Adrenal gland (tissue), 12 donors: ENCODE measurements around the gene YWHAE. TPM values are rescaled to one million over a fixed set of nuclear protein-coding genes. Genes with fewer than 3 reads are reported as not detected.

Experiments used
- DNase-seq, 7 donors: peaks; one replicate each; pipeline ENCODE4 v3.0.0-alpha.2; 2019 to 2020
- H3K27ac ChIP-seq, 5 donors: fragments of 200-600 bp; sonication (generic) in 4 of 5; 1 replicate in 3 of 5; 2 replicates in 2 of 5; pipeline versions ENCODE4 v1.5.1 to v1.8.0; 2016 to 2020; ENCODE audit warnings: mild to moderate bottlenecking in 1 of 5
- H3K27me3 ChIP-seq: fragments of 200-600 bp; 2 replicates; pipeline ENCODE4 v1.8.0; 2021
- H3K36me3 ChIP-seq, 2 donors: fragments of 200-600 bp; replicated peaks in 1 of 2; 1 replicate in 1 of 2; 2 replicates in 1 of 2; pipeline versions ENCODE4 v1.5.1 to v1.8.0; 2018 to 2022
- H3K4me1 ChIP-seq, 2 donors: fragments of 200-600 bp; replicated peaks in 1 of 2; 1 replicate in 1 of 2; 2 replicates in 1 of 2; pipeline versions ENCODE4 v1.5.1 to v1.8.0; 2018 to 2021
- H3K4me3 ChIP-seq, 4 donors: fragments of 200-600 bp; sonication (generic) in 3 of 4; one replicate each; pipeline ENCODE4 v1.5.1; 2016 to 2018
- H3K9me3 ChIP-seq, 3 donors: fragments of 200-600 bp; sonication (generic) in 1 of 3; replicated peaks in 1 of 3; 1 replicate in 2 of 3; 2 replicates in 1 of 3; pipeline versions ENCODE4 v1.5.1 to v1.8.0; 2016 to 2021
- POLR2A ChIP-seq, 2 donors: fragments of 450-650 bp; IDR thresholded peaks; one replicate each; pipeline ENCODE4 v1.6.1; 2017; ENCODE audit warnings: antibody characterized with exemption in 2 of 2, mild to moderate bottlenecking in 2 of 2, moderate library complexity in 1 of 2
- WGBS, 4 donors: extraction: QIAGEN DNeasy Blood & Tissue Kit in 2 of 4; methylation state at CpG; one replicate each; pipeline versions ENCODE4 v1.1.5 to v1.1.7; 2013 to 2017; 5-methylcytosine and 5-hydroxymethylcytosine counted together
- intact Hi-C, 2 donors: fragments of 100-400 bp; cut with DNase I; formaldehyde crosslinking; loops; one replicate each; pipeline versions ENCODE4 v1.14.1 to v1.15.0; 2022 to 2023
- polyA plus RNA-seq, 3 donors: library from polyadenylated mRNA; stranded (reverse); fragments of 200-250 nt in 2 of 3; fragments of 350-450 nt in 1 of 3; fragmentation: Illumina TruSeq in 1 of 3; extraction: RNeasy Lipid Tissue Mini Kit (QIAGEN cat#74804) in 1 of 3; gene quantifications; one replicate each; pipeline ENCODE4 v1.2.3, GENCODE V29; 2013 to 2014
- total RNA-seq, 9 donors: library from RNA; depleted of rRNA in 4 of 9; stranded (reverse); fragments of >200 nt in 4 of 9; fragments of 120-200 nt in 1 of 9; fragmentation: NEBNext Ultra II Directional in 1 of 9; extraction: Animal tissue kit (Norgen Biotek cat#: 25700) in 1 of 9; gene quantifications; one replicate each; pipeline versions ENCODE4 v1.1.0 to v1.2.4, GENCODE V29; 2013 to 2023
- TF ChIP-seq, protein P1 (sequence below), 6 experiments: fragments of 450-650 bp in 4 of 6; fragments of 200-600 bp in 2 of 6; sonication (generic) in 1 of 6; IDR thresholded peaks; 1 replicate in 5 of 6; 2 replicates in 1 of 6; pipeline versions ENCODE4 v1.5.1 to v1.8.0; 2016 to 2021; ENCODE audit warnings: antibody characterized with exemption in 6 of 6, mild to moderate bottlenecking in 2 of 6, moderate library complexity in 1 of 6
- donor health status: healthy with polysubstance abuse.
- donor health status: Bipolar disorder and iron deficiency.
- donor health status: DM: yes; HTN: yes; CAD: no.
- donor health status: DM: no; HTN: no; CAD: no.
- donor health status: DM: no; HTN: no; CAD: no.
- donor health status: DM: yes; HTN: yes; CAD: no.

The YWHAE gene
- total and polyA plus RNA-seq, 12 donors: 310 to 884 (median 529) TPM

DNA sequence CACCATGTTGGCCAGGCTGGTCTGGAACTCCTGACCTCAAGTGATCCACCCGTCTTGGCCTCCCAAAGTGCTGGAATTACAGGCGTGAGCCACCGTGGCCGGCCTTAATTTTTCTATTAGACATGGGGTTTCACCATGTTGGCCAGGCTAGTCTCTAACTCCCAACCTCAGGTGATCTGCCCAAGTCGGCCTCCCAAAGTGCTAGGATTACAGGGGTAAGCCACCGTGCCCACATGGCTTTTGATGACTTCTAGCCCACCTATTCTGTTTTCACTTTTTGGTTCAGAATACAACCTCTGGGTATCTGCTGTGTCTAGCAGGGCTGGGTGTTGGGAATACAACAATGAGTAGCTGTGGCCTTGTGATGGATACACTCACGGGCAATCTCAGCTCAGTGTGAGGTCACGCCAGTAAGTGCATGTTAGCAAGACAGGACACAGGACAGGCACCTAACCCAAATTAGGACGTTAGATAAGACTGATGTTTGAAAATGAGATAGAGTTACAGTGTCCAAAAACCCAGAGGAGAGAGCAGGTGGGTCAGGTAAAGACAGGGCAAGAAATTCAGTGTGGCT lies 14.1 kb upstream of the YWHAE start:
- no peaks in the 10 kb centered on the region for H3K27me3 ChIP-seq
- H3K9me3 ChIP-seq: no peaks in the 10 kb centered on the region
- H3K27ac ChIP-seq: no peak overlapping the region
- no peaks in the 10 kb centered on the region for H3K4me1 ChIP-seq
- WGBS, 4 donors: 69 to 83% (median 77%) methylated on average over 5 to 9 of the region's 9 CpGs
- H3K4me3 ChIP-seq: no peak overlapping the region
- H3K36me3 ChIP-seq: no peaks in the 10 kb centered on the region
- TF ChIP-seq, protein P1, sequence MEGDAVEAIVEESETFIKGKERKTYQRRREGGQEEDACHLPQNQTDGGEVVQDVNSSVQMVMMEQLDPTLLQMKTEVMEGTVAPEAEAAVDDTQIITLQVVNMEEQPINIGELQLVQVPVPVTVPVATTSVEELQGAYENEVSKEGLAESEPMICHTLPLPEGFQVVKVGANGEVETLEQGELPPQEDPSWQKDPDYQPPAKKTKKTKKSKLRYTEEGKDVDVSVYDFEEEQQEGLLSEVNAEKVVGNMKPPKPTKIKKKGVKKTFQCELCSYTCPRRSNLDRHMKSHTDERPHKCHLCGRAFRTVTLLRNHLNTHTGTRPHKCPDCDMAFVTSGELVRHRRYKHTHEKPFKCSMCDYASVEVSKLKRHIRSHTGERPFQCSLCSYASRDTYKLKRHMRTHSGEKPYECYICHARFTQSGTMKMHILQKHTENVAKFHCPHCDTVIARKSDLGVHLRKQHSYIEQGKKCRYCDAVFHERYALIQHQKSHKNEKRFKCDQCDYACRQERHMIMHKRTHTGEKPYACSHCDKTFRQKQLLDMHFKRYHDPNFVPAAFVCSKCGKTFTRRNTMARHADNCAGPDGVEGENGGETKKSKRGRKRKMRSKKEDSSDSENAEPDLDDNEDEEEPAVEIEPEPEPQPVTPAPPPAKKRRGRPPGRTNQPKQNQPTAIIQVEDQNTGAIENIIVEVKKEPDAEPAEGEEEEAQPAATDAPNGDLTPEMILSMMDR (IDR thresholded peaks at IDR 0.05): no peak
- no peak for TF ChIP-seq POLR2A (IDR thresholded peaks at IDR 0.05)
- no peak for DNase-seq
- intact Hi-C loops: no loop called here

DNA sequence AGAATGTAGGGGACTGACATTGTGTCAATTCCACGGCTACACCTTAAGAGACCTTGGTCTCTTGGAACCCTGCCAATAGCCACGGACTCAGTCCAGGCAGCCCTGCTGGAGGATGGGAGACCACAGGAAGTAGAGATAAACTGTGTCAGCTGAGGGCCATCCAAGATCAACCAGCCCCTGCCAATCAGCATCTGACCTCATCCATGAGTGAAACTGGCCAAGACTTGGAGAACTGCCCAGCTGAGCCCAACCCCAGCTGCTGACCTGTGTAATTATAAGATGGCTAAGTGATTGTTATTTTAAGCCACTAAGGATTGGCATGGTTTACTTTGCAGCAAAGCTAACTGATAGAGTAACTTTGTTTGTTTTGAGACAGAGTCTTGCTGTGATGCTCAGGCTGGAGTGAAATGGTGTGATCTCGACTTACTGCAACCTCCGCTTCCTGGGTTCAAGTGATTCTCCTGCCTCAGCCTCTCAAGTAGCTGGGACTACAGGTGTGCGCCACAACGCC lies 13.3 kb upstream of the YWHAE start:
- H3K36me3 ChIP-seq: no peaks in the 10 kb centered on the region
- H3K27ac ChIP-seq: peak overlapping the region in 1 of 5 donors; percentile 42
- no peak overlapping the region for H3K4me3 ChIP-seq
- no peaks in the 10 kb centered on the region for H3K4me1 ChIP-seq
- WGBS, 4 donors: 51 to 63% (median 58%) methylated on average over 6 of the region's 6 CpGs
- H3K9me3 ChIP-seq: no peaks in the 10 kb centered on the region
- H3K27me3 ChIP-seq: no peaks in the 10 kb centered on the region
- TF ChIP-seq POLR2A (IDR thresholded peaks at IDR 0.05): no peak
- TF ChIP-seq, protein P1 (IDR thresholded peaks at IDR 0.05): no peak
- intact Hi-C loops: no loop called here
- DNase-seq: peak; percentile 83 to 92 (median 88)

DNA sequence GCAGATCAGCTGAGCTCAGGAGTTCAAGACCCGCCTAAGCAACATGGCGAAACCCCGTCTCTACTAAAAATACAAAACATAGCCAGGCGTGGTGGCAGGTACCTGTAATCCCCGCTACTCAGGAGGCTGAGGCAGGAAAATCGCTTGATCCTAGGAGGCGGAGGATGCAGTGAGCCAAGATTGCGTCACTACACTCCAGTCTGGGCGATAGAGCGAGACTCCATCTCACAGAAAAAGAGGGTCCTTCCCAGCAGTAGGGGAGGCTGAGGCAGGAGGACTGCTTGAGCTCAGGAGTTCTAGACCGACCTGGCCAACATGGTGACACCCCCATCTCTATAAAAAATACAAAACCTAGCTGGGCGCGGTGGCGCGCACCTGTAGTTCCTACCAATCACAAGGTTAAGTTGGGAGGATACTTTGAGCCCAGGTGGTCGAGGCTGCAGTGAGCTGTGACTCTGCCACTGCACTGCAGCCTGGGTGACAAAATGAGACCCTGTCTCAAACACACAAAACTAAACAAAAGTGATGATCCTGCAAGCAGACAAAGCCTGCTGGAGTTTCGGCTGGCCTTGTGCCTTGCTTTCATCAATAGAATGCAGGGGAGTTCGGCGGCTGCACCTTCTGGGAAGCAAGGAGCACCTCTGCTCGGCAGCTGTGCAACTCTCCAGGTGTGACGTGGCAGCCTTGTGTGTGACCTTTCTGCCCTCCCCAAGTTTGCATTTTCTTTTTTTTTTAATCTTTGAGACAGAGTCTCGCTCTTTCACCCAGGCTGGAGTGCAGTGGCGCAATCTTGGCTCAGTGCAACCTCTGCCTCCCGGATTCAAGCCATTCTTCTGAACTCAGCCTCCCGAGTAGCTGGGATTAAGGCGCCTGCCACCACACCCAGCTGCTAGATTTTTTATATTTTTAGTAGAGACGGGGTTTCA lies 12.4 kb upstream of the YWHAE start:
- Histone ChIP-seq H3K9me3 (no peaks in the 10 kb centered on the region), H3K4me1 (no peaks in the 10 kb centered on the region), H3K36me3 (no peaks in the 10 kb centered on the region), H3K4me3 (no peak overlapping the region), H3K27ac (peak overlapping the region in 2 of 5 donors; percentile 25 to 42), H3K27me3 (no peaks in the 10 kb centered on the region)
- WGBS, 4 donors: 75 to 77% (median 75%) methylated on average over 26 to 27 of the region's 27 CpGs
- peak in 4 of 7 donors; percentile 43 to 49 (median 46) for DNase-seq
- intact Hi-C loops: no loop called here
- no peak for TF ChIP-seq POLR2A (IDR thresholded peaks at IDR 0.05)
- TF ChIP-seq, protein P1 (IDR thresholded peaks at IDR 0.05): no peak

GRCh38 chr17:1402262-1402586 lies 2.2 kb upstream of the YWHAE start:
- Histone ChIP-seq H3K4me1 (peaks cover 16 to 25% of the 10 kb centered on the region in 2 donors), H3K27me3 (no peaks in the 10 kb centered on the region), H3K9me3 (no peaks in the 10 kb centered on the region), H3K36me3 (no peaks in the 10 kb centered on the region), H3K27ac (no peak overlapping the region), H3K4me3 (no peak overlapping the region)
- 92 to 99% (median 96%) methylated on average over 4 of the region's 4 CpGs for WGBS, 4 donors
- intact Hi-C loops: no loop called here
- no peak for DNase-seq
- TF ChIP-seq POLR2A (IDR thresholded peaks at IDR 0.05): no peak
- TF ChIP-seq, protein P1 (IDR thresholded peaks at IDR 0.05): no peak
